ENCODE measurements around the gene TMEM242. TPM values are rescaled to one million over a fixed set of nuclear protein-coding genes. Genes with fewer than 3 reads are reported as not detected.
A peak's percentile ranks its signal among the peaks of the same experiment; 100 is the strongest.

TMEM242 gene
- total and polyA plus RNA-seq, 2 of the 13 experiments (the other 11 are each of a cell fraction or from before 2014, with no cell fraction given), result 5.6 to 11.1 TPM

GRCh38 chr6:157272372-157272771, 50.9 kb downstream of the TMEM242 start:
- no peak for DNase-seq (ENCODE audit: low spot score)
- in situ Hi-C loops (cut with HindIII; ENCODE audit: extremely low pct_ligation_motif_present, low pct_unique_long_range_greater_than_20kb) (loop anchor here (5.0 kb wide), 1 partner anchor 45 kb away; no protein-coding TSS in a partner anchor), intact Hi-C loops (cut with micrococcal nuclease; ENCODE audit: unreplicated experiment) (loop anchor here (2.0 to 5.0 kb wide), 3 partner anchors 38 to 240 kb away; no protein-coding TSS in a partner anchor)
- Histone ChIP-seq H3K9me3 (ENCODE audit: low read length) (no peaks in the 10 kb centered on the region), H4K20me1 (ENCODE audit: insufficient read depth, low read length) (no peaks in the 10 kb centered on the region), H3K27me3 (ENCODE audit: control insufficient read depth in 1 of 2, insufficient read depth in 2 of 2, low read length in 2 of 2) (peaks cover 0 to 25% of the 10 kb centered on the region in 2 experiments; a peak in 3 of 5 replicates), H3K27ac (ENCODE audit: extremely low read length, insufficient read depth, low read length) (no peak overlapping the region), H2AFZ (ENCODE audit: low read length) (no peak overlapping the region), H3K4me3 (replicated peaks in 1 of 3; ENCODE audit: insufficient read depth in 1 of 3, low read depth in 2 of 3, low read length in 3 of 3) (peak overlapping the region in 2 of 3 experiments; percentile 8 to 48; a peak in 1 of 6 replicates), H3K4me2 (ENCODE audit: low read depth, low read length) (peak overlapping the region; percentile 84), H3K4me1 (ENCODE audit: insufficient read depth, low read length) (peaks cover 52% of the 10 kb centered on the region), H3K9ac (ENCODE audit: insufficient read depth, low read depth, low read length) (no peak overlapping the region), H3K79me2 (ENCODE audit: insufficient read depth, low read length) (no peaks in the 10 kb centered on the region), H3K36me3 (replicated peaks in 1 of 2; ENCODE audit: control insufficient read depth in 1 of 2, insufficient read depth in 2 of 2, low read length in 2 of 2) (no peaks in the 10 kb centered on the region)
- CTCF ChIA-PET (ENCODE audit: low intra/inter-chr PET ratio, low total read pairs), result interaction anchor here (1.3 kb wide), 1 partner anchor 37 kb away, joined by 4 read pairs; no protein-coding TSS in a partner anchor
- ATAC-seq, result no peak
- POLR2A ChIA-PET, result no interaction called here
- 21% methylated on average over 7 of the region's 7 CpGs for WGBS (ENCODE audit: low lambda C conversion rate)
- no peak for FAIRE-seq
- TF ChIP-seq ATF1 (CRISPR knock-in tag; IDR thresholded peaks at IDR 0.05) (no peak), ZNF136 (CRISPR knock-in tag; IDR thresholded peaks at IDR 0.05; ENCODE audit: low read depth) (no peak), ZNF607 (CRISPR knock-in tag; IDR thresholded peaks at IDR 0.05; ENCODE audit: borderline replicate concordance) (no peak), ARNTL (CRISPR knock-in tag; IDR thresholded peaks at IDR 0.05) (no peak), NFKB2 (CRISPR knock-in tag; IDR thresholded peaks at IDR 0.05; ENCODE audit: borderline replicate concordance) (no peak), ZNF790 (CRISPR knock-in tag; IDR thresholded peaks at IDR 0.05; ENCODE audit: borderline replicate concordance) (no peak), DDIT3 (CRISPR knock-in tag; IDR thresholded peaks at IDR 0.05) (no peak), ZNF281 (CRISPR knock-in tag; IDR thresholded peaks at IDR 0.05; ENCODE audit: borderline replicate concordance) (0 out of 2 replicates have a peak, but pooled peaks have one; percentile 37), DPF2 (CRISPR knock-in tag; IDR thresholded peaks at IDR 0.05; ENCODE audit: borderline replicate concordance, low read depth) (no peak), THYN1 (CRISPR knock-in tag; IDR thresholded peaks at IDR 0.05; ENCODE audit: borderline replicate concordance, low read depth) (no peak), RFX1 (IDR thresholded peaks at IDR 0.05) (no peak), ZNF687 (CRISPR knock-in tag; IDR thresholded peaks at IDR 0.05) (peak; percentile 31; the same call in 1 of the 2 replicates), ZNF556 (CRISPR knock-in tag; IDR thresholded peaks at IDR 0.05; ENCODE audit: borderline replicate concordance) (0 out of 2 replicates have a peak, but pooled peaks have one; percentile 17), ZSCAN25 (CRISPR knock-in tag; IDR thresholded peaks at IDR 0.05) (no peak)
- BruUV-seq (replicated peaks), result no TSS peak
